IMR-90 (cell line): ENCODE results near the gene RUFY2.

Experiments
- CEBPB ChIP-seq: IDR thresholded peaks from 2 replicates; pipeline ENCODE4 v1.6.1; 2012; ENCODE audit warnings: low read depth, low read length, improper control_type of control experiment
- TF ChIP-seq, protein P1 (sequence below): conservative IDR thresholded peaks from 2 replicates; pipeline ENCODE4 v1.5.1; 2012; ENCODE audit warnings: mild to moderate bottlenecking, low read depth, low read length, improper control_type of control experiment

DNA sequence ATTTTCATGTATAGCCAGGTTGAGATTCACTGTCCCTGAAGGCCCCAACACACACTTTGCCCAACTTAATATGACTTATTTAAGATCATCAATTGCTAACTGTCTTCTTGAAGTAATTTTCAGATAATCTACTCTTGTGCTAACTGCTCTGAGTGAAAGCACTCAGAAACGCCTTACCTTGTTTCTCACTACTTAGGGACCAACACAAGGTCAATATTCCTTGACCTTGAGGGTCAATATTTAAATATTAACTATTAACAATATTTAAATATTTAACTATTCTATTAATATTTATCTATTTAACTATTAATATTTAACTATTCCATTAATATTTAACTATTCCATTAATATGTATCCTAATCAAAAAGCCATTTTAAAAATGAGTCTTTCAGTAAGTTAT, 101.2 kb downstream of the RUFY2 start:
- no peak for TF ChIP-seq CEBPB
- TF ChIP-seq, protein P1, sequence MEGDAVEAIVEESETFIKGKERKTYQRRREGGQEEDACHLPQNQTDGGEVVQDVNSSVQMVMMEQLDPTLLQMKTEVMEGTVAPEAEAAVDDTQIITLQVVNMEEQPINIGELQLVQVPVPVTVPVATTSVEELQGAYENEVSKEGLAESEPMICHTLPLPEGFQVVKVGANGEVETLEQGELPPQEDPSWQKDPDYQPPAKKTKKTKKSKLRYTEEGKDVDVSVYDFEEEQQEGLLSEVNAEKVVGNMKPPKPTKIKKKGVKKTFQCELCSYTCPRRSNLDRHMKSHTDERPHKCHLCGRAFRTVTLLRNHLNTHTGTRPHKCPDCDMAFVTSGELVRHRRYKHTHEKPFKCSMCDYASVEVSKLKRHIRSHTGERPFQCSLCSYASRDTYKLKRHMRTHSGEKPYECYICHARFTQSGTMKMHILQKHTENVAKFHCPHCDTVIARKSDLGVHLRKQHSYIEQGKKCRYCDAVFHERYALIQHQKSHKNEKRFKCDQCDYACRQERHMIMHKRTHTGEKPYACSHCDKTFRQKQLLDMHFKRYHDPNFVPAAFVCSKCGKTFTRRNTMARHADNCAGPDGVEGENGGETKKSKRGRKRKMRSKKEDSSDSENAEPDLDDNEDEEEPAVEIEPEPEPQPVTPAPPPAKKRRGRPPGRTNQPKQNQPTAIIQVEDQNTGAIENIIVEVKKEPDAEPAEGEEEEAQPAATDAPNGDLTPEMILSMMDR, result no peak
